HCT116 (cell line): ENCODE data around the gene RPS6KA6. TPM values are rescaled to one million over a fixed set of nuclear protein-coding genes. Genes with fewer than 3 reads are reported as not detected.

Experiments
- ATAC-seq: fragments of 200-7000 bp; cut with Tn5 transposase; 2 replicates; pipeline ENCODE4 v1.9.1; 2020; ENCODE audit warnings: mild to moderate bottlenecking, moderate library complexity
- BruUV-seq: library from RNA; stranded (reverse); fragments of 400-500 nt; replicated peaks from 2 replicates; lab custom pipeline; 2021; lab: Mats Ljungman, UMichigan
- CTCF ChIA-PET: fragments of 300-600 bp; sonication (Branson Sonifier 250); formaldehyde crosslinking; loops from one replicate; lab custom pipeline; 2021; ENCODE audit warnings: antibody characterized with exemption; lab: Charles Lee
- POLR2A ChIA-PET: fragments of 300-600, 350-600 bp; sonication (Branson Sonifier 250); formaldehyde crosslinking; loops from one replicate; lab custom pipeline; 2021; ENCODE audit warnings: antibody characterized with exemption; lab: Charles Lee
- RAD21 ChIA-PET, 2 experiments: fragments of 300-600 bp; sonication (Branson Sonifier 250); formaldehyde crosslinking; loops; one replicate each; lab custom pipeline; 2023; ENCODE audit warnings: low total read pairs in 2 of 2; ENCODE audit not compliant: uncharacterized antibody in 2 of 2, unreplicated experiment in 2 of 2, low non-redundant PET in 1 of 2; lab: Charles Lee
- DNase-seq: peaks from one replicate; pipeline ENCODE4 v3.0.0-alpha.2; 2010; ENCODE audit warnings: low read depth, low spot score
- H2AFZ ChIP-seq: fragments of 200-600 bp; shearing (Covaris generic), sonication (generic); 2 replicates; pipeline ENCODE4 v1.6.1; 2017; ENCODE audit warnings: low read depth, mixed run types, mixed read lengths, antibody characterized with exemption, low read length; ENCODE audit not compliant: poor library complexity, severe bottlenecking
- H3K27ac ChIP-seq: 2 replicates; pipeline ENCODE4 v1.5.1; 2012; ENCODE audit warnings: low read depth, low read length
- H3K27me3 ChIP-seq: fragments of 200-600 bp; sonication (generic); 2 replicates; pipeline ENCODE4 v1.6.1; 2016; ENCODE audit warnings: mixed run types, low read length, mixed read lengths; ENCODE audit not compliant: insufficient read depth
- H3K36me3 ChIP-seq, 2 experiments: fragments of 200-500 bp in 1 of 2; fragments of 200-600 bp in 1 of 2; sonication (Bioruptor generic) in 1 of 2; sonication (generic) in 1 of 2; 2 replicates each; pipeline versions ENCODE4 v1.5.1 to v1.6.1; 2014 to 2016; ENCODE audit warnings: low read length in 2 of 2, inconsistent platforms in 1 of 2, mixed read lengths in 1 of 2, mixed run types in 1 of 2; ENCODE audit not compliant: insufficient read depth in 2 of 2, control insufficient read depth in 1 of 2
- H3K4me1 ChIP-seq, 2 experiments: fragments of 200-600 bp in 1 of 2; sonication (generic) in 1 of 2; 2 replicates each; pipeline versions ENCODE4 v1.5.1 to v1.6.1; 2012 to 2017; ENCODE audit warnings: low read length in 2 of 2, inconsistent platforms in 1 of 2, mild to moderate bottlenecking in 1 of 2, mixed read lengths in 1 of 2, mixed run types in 1 of 2, moderate library complexity in 1 of 2; ENCODE audit not compliant: insufficient read depth in 2 of 2, control insufficient read depth in 1 of 2
- H3K4me2 ChIP-seq: fragments of 200-600 bp; sonication (generic); 2 replicates; pipeline ENCODE4 v1.6.1; 2017; ENCODE audit warnings: mixed run types, low read length, mixed read lengths
- H3K4me3 ChIP-seq, 2 experiments: fragments of 200-600 bp in 1 of 2; sonication (generic) in 1 of 2; replicated peaks in 1 of 2; 2 replicates each; pipeline ENCODE4 v1.5.1; 2011 to 2016; ENCODE audit warnings: low read length in 2 of 2, control low read depth in 1 of 2, low read depth in 1 of 2, mild to moderate bottlenecking in 1 of 2, mixed read lengths in 1 of 2, mixed run types in 1 of 2
- H3K79me2 ChIP-seq: fragments of 200-600 bp; sonication (generic); 2 replicates; pipeline ENCODE4 v1.6.1; 2017; ENCODE audit warnings: mild to moderate bottlenecking, mixed run types, low read length, moderate library complexity, mixed read lengths; ENCODE audit not compliant: insufficient read depth
- H3K9ac ChIP-seq: fragments of 200-600 bp; sonication (generic); 2 replicates; pipeline ENCODE4 v1.6.1; 2016; ENCODE audit warnings: low read length, mixed read lengths
- H3K9me2 ChIP-seq: fragments of 200-600 bp; sonication (generic), shearing (Covaris generic); 2 replicates; pipeline ENCODE4 v1.6.1; 2017; ENCODE audit warnings: mixed run types, mild to moderate bottlenecking, moderate library complexity; ENCODE audit not compliant: insufficient read depth
- H3K9me3 ChIP-seq, 2 experiments: fragments of 200-500 bp in 1 of 2; fragments of 200-600 bp in 1 of 2; sonication (Bioruptor generic) in 1 of 2; sonication (generic) in 1 of 2; 2 replicates each; pipeline ENCODE4 v1.6.1; 2014 to 2017; ENCODE audit warnings: low read length in 2 of 2, mixed read lengths in 2 of 2, inconsistent platforms in 1 of 2, low read depth in 1 of 2, mild to moderate bottlenecking in 1 of 2, mixed run types in 1 of 2, moderate library complexity in 1 of 2; ENCODE audit not compliant: control insufficient read depth in 1 of 2, insufficient read depth in 1 of 2
- H4K20me1 ChIP-seq: fragments of 200-600 bp; sonication (generic), shearing (Covaris generic); 2 replicates; pipeline ENCODE4 v1.6.1; 2017; ENCODE audit warnings: mixed run types, mild to moderate bottlenecking, moderate library complexity; ENCODE audit not compliant: insufficient read depth
- ATF3 ChIP-seq: IDR thresholded peaks from 2 replicates; pipeline ENCODE4 v1.6.1; 2012
- CBX3 ChIP-seq: IDR thresholded peaks from 2 replicates; pipeline ENCODE4 v1.6.1; 2012; ENCODE audit warnings: low read depth
- CEBPB ChIP-seq: IDR thresholded peaks from 2 replicates; pipeline ENCODE4 v1.6.1; 2012; ENCODE audit warnings: low read depth
- CTCF ChIP-seq, 3 experiments: fragments of 200-600 bp in 1 of 3; sonication (generic) in 1 of 3; IDR thresholded peaks in 2 of 3; conservative IDR thresholded peaks in 1 of 3; 2 replicates each; pipeline ENCODE4 v1.5.1; 2012 to 2017; ENCODE audit warnings: low read depth in 2 of 3, low read length in 2 of 3, antibody characterized with exemption in 1 of 3, borderline replicate concordance in 1 of 3, control low read depth in 1 of 3, mild to moderate bottlenecking in 1 of 3, mixed read lengths in 1 of 3, mixed run types in 1 of 3, moderate library complexity in 1 of 3; ENCODE audit not compliant: insufficient read depth in 1 of 3
- EZH2phosphoT487 ChIP-seq: fragments of 200-600 bp; IDR thresholded peaks from 2 replicates; pipeline ENCODE4 v1.6.1; 2018; ENCODE audit warnings: antibody characterized with exemption, borderline replicate concordance
- MAX ChIP-seq: IDR thresholded peaks from 2 replicates; pipeline ENCODE4 v1.6.1; 2012
- YY1 ChIP-seq: IDR thresholded peaks from 2 replicates; pipeline ENCODE4 v1.6.1; 2011; ENCODE audit warnings: low read length, low read depth, moderate library complexity, mild to moderate bottlenecking; ENCODE audit not compliant: insufficient replicate concordance; ENCODE audit errors: extremely low read depth
- ZFX ChIP-seq: fragments of 450-650 bp; IDR thresholded peaks from 2 replicates; pipeline ENCODE4 v1.6.1; 2017
- intact Hi-C: fragments of 100-400 bp; cut with micrococcal nuclease; formaldehyde crosslinking; loops from 2 replicates; pipeline ENCODE4 v1.10.0; 2022
- total RNA-seq: library from RNA; stranded (reverse); gene quantifications from one replicate; pipeline ENCODE4 v1.2.1, GENCODE V29; 2021; ENCODE audit not compliant: unreplicated experiment

The RPS6KA6 gene
- total RNA-seq, 1 experiment from 2014 or later = not detected

GRCh38 chrX:84205276-84205675, 17.3 kb upstream of the RPS6KA6 start (continued):
- TF ChIP-seq ZFX = no peak
- TF ChIP-seq MAX = no peak
- TF ChIP-seq, all 23 proteins: peak for 0

- H3K9me2 ChIP-seq = no peaks in the 10 kb centered on the region
- no peak overlapping the region for H2AFZ ChIP-seq
- ATAC-seq = no peak
- ChIA-PET CTCF (no interaction called here), POLR2A (no interaction called here), RAD21 (no interaction called here)
- no peaks in the 10 kb centered on the region for H3K9me3 ChIP-seq
- DNase-seq = no peak
- H3K4me3 ChIP-seq = no peak overlapping the region
- TF ChIP-seq ZFX (no peak), EZH2phosphoT487 (no peak), CEBPB (no peak), CTCF (IDR thresholded peaks at IDR 0.05 in 2 of 3, conservative IDR thresholded peaks at IDR 0.05 in 1 of 3; ENCODE audit: borderline replicate concordance in 1 of 3, insufficient read depth in 1 of 3, low read depth in 2 of 3, low read length in 2 of 3) (no peak), CBX3 (no peak), YY1 (no peak), ATF3 (no peak)
- no peaks in the 10 kb centered on the region for H3K79me2 ChIP-seq
- H3K27ac ChIP-seq = no peak overlapping the region
- no peaks in the 10 kb centered on the region for H3K27me3 ChIP-seq
- no peak overlapping the region for H3K9ac ChIP-seq
- H3K4me1 ChIP-seq = no peaks in the 10 kb centered on the region
- H3K4me2 ChIP-seq = no peak overlapping the region
- no peaks in the 10 kb centered on the region for H3K36me3 ChIP-seq
- BruUV-seq = no TSS peak
- intact Hi-C loops = no loop called here
- H4K20me1 ChIP-seq = no peaks in the 10 kb centered on the region
These were observed 11.7 kb upstream of the RPS6KA6 start for GRCh38 chrX:84199688-84200087.
